Stimulated activated CD4-positive, alpha-beta T cell treated with anti-CD3 and anti-CD28 coated beads, Interleukin-12 subunit alpha, Interleukin-12 subunit beta, amount 100 ng/mL, for 48 hours (primary cell): ENCODE data around the gene IDH2.

Source experiments
- DNase-seq, 3 donors: peaks; one replicate each; pipeline ENCODE4 v3.0.0-alpha.2; 2020; ENCODE audit warnings: low read depth in 2 of 3, low spot score in 1 of 3

IDH2 gene

DNA sequence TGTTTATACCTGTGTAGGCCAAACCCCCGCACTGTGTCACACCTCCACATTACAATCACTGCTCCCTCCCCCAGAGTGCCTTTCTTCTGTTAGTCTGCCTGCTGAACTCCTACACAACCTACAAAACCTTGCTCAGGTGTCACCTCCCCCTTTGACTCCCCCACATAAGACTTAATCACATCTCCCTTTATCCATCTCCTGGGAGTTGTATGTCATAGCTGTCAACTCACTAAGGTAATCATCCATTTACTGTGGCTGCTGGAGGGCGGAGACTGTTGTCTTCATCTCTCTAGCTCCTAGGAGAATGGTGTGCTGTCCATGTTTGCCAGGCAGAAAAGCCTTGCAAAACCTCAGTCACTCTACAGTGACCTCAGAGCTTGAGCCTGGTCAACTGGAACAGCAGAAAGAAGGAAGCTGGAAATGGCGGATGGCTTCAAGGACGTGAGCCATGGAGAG lies 57.3 kb downstream of the IDH2 start:
- DNase-seq, result no peak

GRCh38 chr15:90044191-90044590 lies 58.1 kb downstream of the IDH2 start:
- DNase-seq, result no peak

- no peak for DNase-seq
Measured at GRCh38 chr15:90043530-90044010, 58.7 kb downstream of the IDH2 start.

DNA sequence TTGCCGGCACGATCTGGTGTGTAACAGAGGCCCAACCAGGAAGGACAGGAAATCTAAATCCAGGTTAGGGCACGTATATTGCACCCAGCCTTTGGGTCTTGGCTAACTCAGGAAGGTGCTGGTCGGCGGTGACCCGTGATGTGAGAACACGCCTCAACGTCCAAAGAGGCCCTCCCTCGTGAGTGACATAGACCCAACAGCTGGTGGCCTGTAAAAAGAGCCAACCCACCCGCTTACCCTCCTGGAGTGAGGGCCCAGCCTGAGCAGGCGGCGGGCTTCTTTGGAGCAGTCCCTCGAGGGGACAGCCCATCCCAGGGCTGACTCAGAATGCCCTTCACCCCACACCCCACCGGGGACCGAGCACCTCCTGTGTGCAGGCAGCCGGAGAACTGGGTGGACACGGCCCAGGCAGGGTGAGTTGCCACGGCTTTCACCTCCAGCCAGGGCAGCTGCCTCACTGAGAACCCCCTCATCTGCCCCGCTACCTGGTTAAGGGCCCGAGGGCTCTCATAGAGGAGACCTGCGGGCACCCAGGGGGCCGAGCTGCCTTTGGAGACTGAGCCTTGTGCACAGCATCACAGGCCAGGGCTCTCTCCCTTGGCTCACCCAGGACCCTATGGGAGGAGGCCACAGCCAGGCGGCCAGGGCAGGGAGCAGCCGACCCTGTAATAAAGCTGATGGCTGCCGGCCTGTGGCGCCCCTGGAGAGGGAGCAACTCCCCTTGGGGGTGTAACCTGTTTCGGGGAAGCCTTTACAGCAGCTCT lies 59.3 kb downstream of the IDH2 start:
- DNase-seq, result no peak

GRCh38 chr15:90042356-90042755 lies 59.9 kb downstream of the IDH2 start:
- DNase-seq, result no peak

GRCh38 chr15:90040618-90041017 lies 61.6 kb downstream of the IDH2 start:
- no peak for DNase-seq

DNA sequence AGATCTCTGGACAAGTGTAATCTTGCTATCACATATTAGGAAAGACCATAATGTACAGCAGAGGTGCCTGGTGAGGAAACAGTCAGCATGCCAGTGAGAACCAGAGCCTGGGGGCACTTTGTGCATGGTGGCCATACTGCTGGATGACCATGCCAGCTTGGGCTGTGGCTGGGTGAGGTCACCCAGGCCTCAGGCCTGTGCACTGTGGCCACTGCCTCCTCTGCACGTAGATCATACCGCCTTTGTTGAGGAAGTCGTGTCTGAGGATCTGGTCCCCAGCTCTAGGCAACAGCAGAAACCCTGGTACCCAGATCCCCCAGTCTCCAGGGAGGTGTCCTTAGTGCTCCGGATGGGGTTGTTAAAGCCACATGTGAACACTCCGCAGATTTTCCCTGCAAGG lies 62.3 kb downstream of the IDH2 start:
- DNase-seq, result no peak

DNA sequence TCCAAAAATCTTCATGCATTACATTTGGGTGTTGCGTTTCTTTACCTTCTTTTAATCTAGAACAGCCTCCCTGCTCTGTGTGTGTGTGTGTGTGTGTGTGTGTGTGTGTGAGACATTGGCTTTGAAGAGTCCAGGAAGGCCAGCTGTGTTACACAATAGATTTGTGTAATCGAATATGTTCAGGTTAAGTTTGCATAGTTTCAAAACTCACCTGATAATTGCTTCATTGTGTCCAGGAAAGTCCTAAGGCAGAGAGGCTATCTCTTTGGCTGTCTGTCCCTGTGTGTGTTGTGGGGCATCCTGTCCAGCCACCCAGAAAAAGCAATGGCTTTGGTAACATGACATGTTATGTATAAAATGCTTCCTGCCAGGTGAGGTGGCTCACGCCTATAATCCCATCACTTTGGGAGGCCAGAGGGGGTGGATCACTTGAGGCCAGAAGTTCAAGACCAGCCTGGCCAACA lies 63.6 kb downstream of the IDH2 start:
- DNase-seq, result no peak

DNA sequence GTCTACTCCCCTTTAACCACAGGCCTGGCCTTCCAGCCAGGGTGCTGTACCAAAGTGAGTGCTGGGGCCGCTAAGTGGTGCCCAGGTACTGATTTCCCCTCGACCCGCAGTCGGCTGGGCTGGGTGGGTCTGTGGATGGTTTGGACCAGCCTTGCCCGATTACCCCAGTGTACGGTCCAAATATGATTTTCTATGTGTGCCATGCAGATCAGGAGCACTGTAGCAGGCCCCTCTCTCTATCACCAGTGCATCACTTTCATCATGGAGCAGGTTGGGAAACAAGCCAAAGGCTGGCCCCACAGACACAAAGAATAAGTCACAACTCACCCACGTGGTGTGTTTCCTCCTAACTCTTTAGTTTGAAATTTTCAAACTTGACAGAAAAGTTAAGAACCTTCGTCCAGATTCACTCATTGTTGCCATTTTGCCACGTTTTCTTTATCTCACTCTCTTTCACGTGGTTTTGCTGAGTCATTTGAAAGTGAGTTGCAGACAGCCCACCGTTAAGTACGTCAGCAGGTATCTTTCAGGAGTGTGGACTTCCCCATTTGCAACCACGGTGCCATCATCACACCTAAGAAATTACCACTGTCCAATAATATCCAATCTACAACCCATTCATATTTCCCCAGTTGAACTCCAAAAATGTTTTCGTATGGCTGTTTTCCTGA lies 64.2 kb downstream of the IDH2 start:
- peak; percentile 40 to 64 (median 52) for DNase-seq

GRCh38 chr15:90037511-90037860 lies 64.8 kb downstream of the IDH2 start:
- DNase-seq, result no peak

- DNase-seq, result no peak
Measured at GRCh38 chr15:90036806-90037510, 65.3 kb downstream of the IDH2 start.

DNA sequence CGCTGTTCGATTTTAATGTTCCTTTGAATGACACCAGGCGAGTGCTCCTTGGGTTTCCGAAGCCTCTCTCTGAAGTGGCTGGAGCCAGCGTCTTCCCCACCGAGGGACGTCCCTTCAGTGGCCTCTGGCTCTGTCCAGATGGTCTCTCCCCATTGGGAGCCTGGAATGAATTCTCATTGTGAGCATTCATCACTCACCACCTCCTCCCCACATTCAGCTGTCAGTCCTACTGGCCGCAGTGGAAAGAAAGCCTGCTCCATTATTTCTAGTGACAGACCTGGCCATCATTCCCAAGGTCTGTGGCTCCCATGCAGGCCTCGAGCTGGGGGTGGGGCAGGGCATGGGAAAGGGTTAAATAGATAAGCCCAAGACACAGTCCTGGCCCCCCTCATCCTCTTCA lies 65.9 kb downstream of the IDH2 start:
- no peak for DNase-seq

DNA sequence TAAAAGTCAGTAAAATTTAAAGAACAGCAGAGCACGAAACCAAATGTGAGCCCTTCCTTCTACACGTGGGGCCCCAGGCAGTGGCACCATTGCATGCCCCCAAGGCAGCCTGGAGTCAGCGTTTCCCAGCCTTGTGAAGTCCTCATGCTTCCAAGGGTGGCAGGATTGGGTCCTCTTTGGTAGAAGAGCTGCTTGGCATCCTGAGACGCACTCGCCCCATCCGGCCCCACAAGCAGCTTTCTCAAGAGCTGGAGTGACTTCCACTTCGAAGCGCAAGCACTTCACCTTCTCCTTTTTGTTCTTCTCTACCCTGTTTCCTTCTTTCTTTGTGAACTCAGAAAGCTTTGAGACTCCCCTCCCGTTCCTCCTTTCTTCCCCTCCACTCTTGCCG lies 66.4 kb downstream of the IDH2 start:
- DNase-seq, result no peak

GRCh38 chr15:90035095-90035839 lies 67.0 kb downstream of the IDH2 start:
- DNase-seq, result no peak

- no peak for DNase-seq
Measured at GRCh38 chr15:90033448-90033847, 68.8 kb downstream of the IDH2 start.
